Measurements from ENCODE around the gene KIRREL1. TPM values are rescaled to one million over a fixed set of nuclear protein-coding genes. Genes with fewer than 3 reads are reported as not detected.
A peak's percentile ranks its signal among the peaks of the same experiment; 100 is the strongest.

The KIRREL1 gene
- total and polyA plus RNA-seq, 7 donors = 0.92 to 57.0 (median 29.0) TPM

GRCh38 chr1:157966031-157966537 is 27.4 kb upstream of the KIRREL1 start:
- intact Hi-C loops (cut with DNase I) = loop anchor here (10.0 kb wide), 2 partner anchors 1039 to 1109 kb away; partner anchors contain the start of genes AIM2 and IFI16
- Histone ChIP-seq H3K27me3 (no peaks in the 10 kb centered on the region), H3K4me1 (peaks cover 0 to 32% (median 25%) of the 10 kb centered on the region in 4 donors), H3K36me3 (no peaks in the 10 kb centered on the region), H3K4me3 (no peak overlapping the region), H3K9me3 (peaks cover 0 to 3% (median 0%) of the 10 kb centered on the region in 4 donors), H3K27ac (peak overlapping the region in 2 of 4 donors; percentile 50 to 58)
- DNase-seq = peak; percentile 74
- TF ChIP-seq POLR2A (IDR thresholded peaks at IDR 0.05) (no peak), POLR2AphosphoS5 (IDR thresholded peaks at IDR 0.05) (peak in 3 of 4 donors; percentile 34 to 47 (median 41)), EP300 (IDR thresholded peaks at IDR 0.05) (no peak), CTCF (IDR thresholded peaks at IDR 0.05) (no peak)
- 16 to 64% methylated on average over 9 of the region's 9 CpGs for WGBS, 2 donors

GRCh38 chr1:157967205-157967604 is 26.2 kb upstream of the KIRREL1 start:
- peaks cover 0 to 32% (median 25%) of the 10 kb centered on the region in 4 donors for H3K4me1 ChIP-seq
- intact Hi-C loops (cut with DNase I) = loop anchor here (10.0 kb wide), 2 partner anchors 1038 to 1108 kb away; partner anchors contain the start of genes AIM2 and IFI16

GRCh38 chr1:157968508-157968907 is 24.9 kb upstream of the KIRREL1 start:
- peak; percentile 74 for DNase-seq
- no peak for TF ChIP-seq EP300 (IDR thresholded peaks at IDR 0.05)
- TF ChIP-seq POLR2A (IDR thresholded peaks at IDR 0.05) = no peak
- TF ChIP-seq CTCF (IDR thresholded peaks at IDR 0.05) = no peak
- no peak for TF ChIP-seq POLR2AphosphoS5 (IDR thresholded peaks at IDR 0.05)
- intact Hi-C loops (cut with DNase I) = loop anchor here (10.0 kb wide), 2 partner anchors 1036 to 1106 kb away; partner anchors contain the start of genes AIM2 and IFI16

More at GRCh38 chr1:157967205-157967604, 26.2 kb upstream of the KIRREL1 start:
- Histone ChIP-seq H3K27me3 (no peaks in the 10 kb centered on the region), H3K27ac (no peak overlapping the region), H3K4me3 (no peak overlapping the region), H3K36me3 (no peaks in the 10 kb centered on the region), H3K9me3 (peaks cover 0 to 3% (median 0%) of the 10 kb centered on the region in 4 donors)
- TF ChIP-seq POLR2A (IDR thresholded peaks at IDR 0.05) = no peak
- DNase-seq = no peak

GRCh38 chr1:157968946-157969345 is 24.5 kb upstream of the KIRREL1 start:
- no peak for DNase-seq
- Histone ChIP-seq H3K27ac (peak overlapping the region; percentile 14 to 39 (median 26)), H3K36me3 (no peaks in the 10 kb centered on the region), H3K27me3 (no peaks in the 10 kb centered on the region), H3K4me1 (peaks cover 0 to 30% (median 23%) of the 10 kb centered on the region in 4 donors), H3K9me3 (peaks cover 0 to 3% (median 0%) of the 10 kb centered on the region in 4 donors), H3K4me3 (no peak overlapping the region)
- TF ChIP-seq POLR2A (IDR thresholded peaks at IDR 0.05) (no peak), EP300 (IDR thresholded peaks at IDR 0.05) (no peak), CTCF (IDR thresholded peaks at IDR 0.05) (no peak), POLR2AphosphoS5 (IDR thresholded peaks at IDR 0.05) (no peak)
- intact Hi-C loops (cut with DNase I) = loop anchor here (10.0 kb wide), 2 partner anchors 1036 to 1106 kb away; partner anchors contain the start of genes AIM2 and IFI16
- WGBS, 2 donors = 11 to 41% methylated on average over 2 of the region's 2 CpGs

More at GRCh38 chr1:157968508-157968907, 24.9 kb upstream of the KIRREL1 start:
- Histone ChIP-seq H3K4me1 (peaks cover 0 to 30% (median 25%) of the 10 kb centered on the region in 4 donors), H3K27ac (peak overlapping the region; percentile 14 to 39 (median 26)), H3K36me3 (no peaks in the 10 kb centered on the region), H3K4me3 (no peak overlapping the region), H3K27me3 (no peaks in the 10 kb centered on the region), H3K9me3 (peaks cover 0 to 3% (median 0%) of the 10 kb centered on the region in 4 donors)
- 10 to 44% methylated on average over 7 of the region's 7 CpGs for WGBS, 2 donors

- Histone ChIP-seq H3K27ac (peak overlapping the region in 2 of 4 donors; percentile 8 to 25), H3K27me3 (peaks cover 0 to 4% (median 0%) of the 10 kb centered on the region in 3 donors), H3K9me3 (peaks cover 0 to 3% (median 0%) of the 10 kb centered on the region in 4 donors), H3K4me1 (peaks cover 0 to 30% (median 23%) of the 10 kb centered on the region in 4 donors), H3K4me3 (no peak overlapping the region), H3K36me3 (no peaks in the 10 kb centered on the region)
- intact Hi-C loops (cut with DNase I) = loop anchor here (10.0 kb wide), 2 partner anchors 1035 to 1105 kb away; partner anchors contain the start of genes AIM2 and IFI16
- TF ChIP-seq POLR2A (IDR thresholded peaks at IDR 0.05) = no peak
- no peak for TF ChIP-seq EP300 (IDR thresholded peaks at IDR 0.05)
- peak; percentile 37 to 76 (median 66) for TF ChIP-seq CTCF (IDR thresholded peaks at IDR 0.05)
- WGBS, 2 donors = 41 to 65% methylated on average over 3 of the region's 3 CpGs
- DNase-seq = peak; percentile 70
Measured at GRCh38 chr1:157969697-157970485, 23.6 kb upstream of the KIRREL1 start.
